Uterus (tissue), 4 donors: Measurements from ENCODE around the gene MLIP. TPM values are rescaled to one million over a fixed set of nuclear protein-coding genes. Genes with fewer than 3 reads are reported as not detected.

Experiments used
- DNase-seq, 2 donors: peaks; one replicate each; pipeline ENCODE4 v3.0.0-alpha.2; 2019 to 2020
- H3K27ac ChIP-seq, 2 donors: fragments of 200-600 bp; sonication (generic); 1 replicate in 1 of 2; 2 replicates in 1 of 2; pipeline ENCODE4 v1.5.1; 2016 to 2018
- H3K27me3 ChIP-seq, 2 donors: fragments of 200-600 bp; sonication (generic); one replicate each; pipeline ENCODE4 v1.5.1; 2018 to 2019; ENCODE audit warnings: control low read depth in 1 of 2
- H3K36me3 ChIP-seq, 2 donors: fragments of 200-600 bp; sonication (generic); one replicate each; pipeline ENCODE4 v1.5.1; 2019; ENCODE audit warnings: control low read depth in 1 of 2
- H3K4me1 ChIP-seq, 2 donors: fragments of 200-600 bp; sonication (generic); one replicate each; pipeline ENCODE4 v1.5.1; 2018 to 2019; ENCODE audit warnings: control low read depth in 1 of 2
- H3K4me3 ChIP-seq, 2 donors: fragments of 200-600 bp; sonication (generic); 1 replicate in 1 of 2; 2 replicates in 1 of 2; pipeline ENCODE4 v1.5.1; 2018 to 2019; ENCODE audit warnings: mild to moderate bottlenecking in 1 of 2
- H3K9me3 ChIP-seq, 2 donors: fragments of 200-600 bp; sonication (generic); one replicate each; pipeline ENCODE4 v1.5.1; 2019; ENCODE audit warnings: control low read depth in 1 of 2
- CTCF ChIP-seq, 4 experiments: fragments of 200-600 bp in 2 of 4; fragments of 450-650 bp in 2 of 4; sonication (generic) in 2 of 4; IDR thresholded peaks; one replicate each; pipeline ENCODE4 v1.5.1; 2016 to 2019; ENCODE audit warnings: antibody characterized with exemption in 4 of 4, mild to moderate bottlenecking in 2 of 4, moderate library complexity in 1 of 4
- POLR2A ChIP-seq, 2 donors: fragments of 450-650 bp; IDR thresholded peaks; one replicate each; pipeline ENCODE4 v1.6.1; 2016; ENCODE audit warnings: antibody characterized with exemption in 2 of 2, mild to moderate bottlenecking in 1 of 2, moderate library complexity in 1 of 2
- intact Hi-C: fragments of 100-400 bp; cut with DNase I; formaldehyde crosslinking; loops from one replicate; pipeline ENCODE4 v1.15.1; 2023; ENCODE audit warnings: low total_unique reads
- total RNA-seq, 4 donors: library from RNA; depleted of rRNA in 3 of 4; stranded (reverse); fragments of >200 nt in 3 of 4; gene quantifications; one replicate each; pipeline versions ENCODE4 v1.1.0 to v1.2.4, GENCODE V29; 2014 to 2023
- donor health status: DM: yes; HTN: yes; CAD: no.

Gene MLIP
- total RNA-seq, 4 donors from 2014 or later, result not detected

- intact Hi-C loops, result no loop called here
- Histone ChIP-seq H3K36me3 (no peaks in the 10 kb centered on the region), H3K9me3 (no peaks in the 10 kb centered on the region), H3K4me1 (no peaks in the 10 kb centered on the region), H3K27me3 (no peaks in the 10 kb centered on the region), H3K4me3 (no peak overlapping the region), H3K27ac (no peak overlapping the region)
- no peak for DNase-seq
- no peak for TF ChIP-seq CTCF (IDR thresholded peaks at IDR 0.05)
- no peak for TF ChIP-seq POLR2A (IDR thresholded peaks at IDR 0.05)
Measured at GRCh38 chr6:54273214-54273820, 162.1 kb downstream of the MLIP start.

- H3K4me1 ChIP-seq, result no peaks in the 10 kb centered on the region
- intact Hi-C loops, result no loop called here
- TF ChIP-seq CTCF (IDR thresholded peaks at IDR 0.05) (no peak), POLR2A (IDR thresholded peaks at IDR 0.05) (no peak)
- DNase-seq, result no peak
- no peak overlapping the region for H3K27ac ChIP-seq
- no peaks in the 10 kb centered on the region for H3K36me3 ChIP-seq
- H3K4me3 ChIP-seq, result no peak overlapping the region
- no peaks in the 10 kb centered on the region for H3K27me3 ChIP-seq
- no peaks in the 10 kb centered on the region for H3K9me3 ChIP-seq
Measured at GRCh38 chr6:54274383-54274782, 163.1 kb downstream of the MLIP start.

GRCh38 chr6:54282186-54282585, 170.9 kb downstream of the MLIP start:
- Histone ChIP-seq H3K36me3 (no peaks in the 10 kb centered on the region), H3K9me3 (no peaks in the 10 kb centered on the region), H3K4me3 (no peak overlapping the region), H3K4me1 (no peaks in the 10 kb centered on the region), H3K27me3 (no peaks in the 10 kb centered on the region), H3K27ac (no peak overlapping the region)
- TF ChIP-seq CTCF (IDR thresholded peaks at IDR 0.05) (no peak), POLR2A (IDR thresholded peaks at IDR 0.05) (no peak)
- no peak for DNase-seq
- intact Hi-C loops, result no loop called here

GRCh38 chr6:54284161-54284860, 173.1 kb downstream of the MLIP start:
- Histone ChIP-seq H3K4me1 (no peaks in the 10 kb centered on the region), H3K4me3 (no peak overlapping the region), H3K27ac (no peak overlapping the region), H3K27me3 (no peaks in the 10 kb centered on the region), H3K36me3 (no peaks in the 10 kb centered on the region), H3K9me3 (no peaks in the 10 kb centered on the region)
- intact Hi-C loops, result no loop called here
- DNase-seq, result no peak
- TF ChIP-seq CTCF (IDR thresholded peaks at IDR 0.05) (no peak), POLR2A (IDR thresholded peaks at IDR 0.05) (no peak)

GRCh38 chr6:54285595-54285994, 174.4 kb downstream of the MLIP start:
- Histone ChIP-seq H3K9me3 (no peaks in the 10 kb centered on the region), H3K27ac (no peak overlapping the region), H3K4me1 (no peaks in the 10 kb centered on the region), H3K4me3 (no peak overlapping the region), H3K27me3 (no peaks in the 10 kb centered on the region), H3K36me3 (no peaks in the 10 kb centered on the region)
- DNase-seq, result no peak
- intact Hi-C loops, result no loop called here
- no peak for TF ChIP-seq POLR2A (IDR thresholded peaks at IDR 0.05)
- no peak for TF ChIP-seq CTCF (IDR thresholded peaks at IDR 0.05)
